ENCODE measurements around the gene WFIKKN2. TPM values are rescaled to one million over a fixed set of nuclear protein-coding genes. Genes with fewer than 3 reads are reported as not detected.
"Not testable (repeated sequence)": the region's sequence is repeated elsewhere in the genome, so short reads cannot be mapped to it uniquely, and the experiment has no call there.

WFIKKN2 gene
- total RNA-seq, 1 experiment from 2014 or later: not detected

GRCh38 chr17:50802609-50803571, 32.5 kb upstream of the WFIKKN2 start:
- Mint-ChIP-seq H3K4me3 (ENCODE audit: unreplicated experiment) (no peak overlapping the region), H3K9me3 (ENCODE audit: unreplicated experiment) (no peaks in the 10 kb centered on the region), H3K36me3 (ENCODE audit: insufficient read depth, unreplicated experiment) (no peaks in the 10 kb centered on the region), H3K4me1 (ENCODE audit: low read depth, unreplicated experiment) (peaks cover 16% of the 10 kb centered on the region), H3K27ac (ENCODE audit: unreplicated experiment) (no peak overlapping the region), H3K27me3 (ENCODE audit: insufficient read depth, unreplicated experiment) (no peaks in the 10 kb centered on the region)
- intact Hi-C loops (cut with micrococcal nuclease; ENCODE audit: unreplicated experiment): no loop called here
- H3K9me3 ChIP-seq: no peaks in the 10 kb centered on the region
- ChIA-PET CTCF (interaction anchor here (0.6 to 2.4 kb wide), 3 partner anchors 20 to 130 kb away, joined by 4 to 30 read pairs (median 9); no protein-coding TSS in a partner anchor), POLR2A (interaction anchor here (1.1 kb wide), 1 partner anchor 129 kb away, joined by 4 read pairs; no protein-coding TSS in a partner anchor)
- no peak for DNase-seq
- no peak overlapping the region for H3K4me3 ChIP-seq (ENCODE audit: low read depth, low read length)
- no peaks in the 10 kb centered on the region for H3K36me3 ChIP-seq (ENCODE audit: control insufficient read depth, insufficient read depth, low read length)
- H3K27me3 ChIP-seq (replicated peaks; ENCODE audit: control insufficient read depth, insufficient read depth, low read length): no peaks in the 10 kb centered on the region
- TF ChIP-seq CTCF (IDR thresholded peaks at IDR 0.05; ENCODE audit: insufficient read depth in 1 of 2, low read depth in 1 of 2, low read length in 1 of 2, severe bottlenecking in 1 of 2, unreplicated experiment in 1 of 2): no peak
- H3K4me1 ChIP-seq: peaks cover 10% of the 10 kb centered on the region; the same call in 1 of the 2 replicates
- BruUV-seq (replicated peaks): no TSS peak

- H3K4me3 ChIP-seq (ENCODE audit: low read depth, low read length): no peak overlapping the region
- peaks cover 16% of the 10 kb centered on the region for H3K4me1 Mint-ChIP-seq (ENCODE audit: low read depth, unreplicated experiment)
- no peaks in the 10 kb centered on the region for H3K9me3 ChIP-seq
- H3K4me3 Mint-ChIP-seq (ENCODE audit: unreplicated experiment): no peak overlapping the region
- CTCF ChIA-PET: interaction anchor here (0.6 to 2.4 kb wide), 2 partner anchors 20 to 63 kb away, joined by 3 to 30 read pairs; no protein-coding TSS in a partner anchor
- no peaks in the 10 kb centered on the region for H3K36me3 ChIP-seq (ENCODE audit: control insufficient read depth, insufficient read depth, low read length)
- no TSS peak for BruUV-seq (replicated peaks)
- peaks cover 10% of the 10 kb centered on the region; the same call in 1 of the 2 replicates for H3K4me1 ChIP-seq
- no peaks in the 10 kb centered on the region for H3K36me3 Mint-ChIP-seq (ENCODE audit: insufficient read depth, unreplicated experiment)
- H3K27me3 Mint-ChIP-seq (ENCODE audit: insufficient read depth, unreplicated experiment): no peaks in the 10 kb centered on the region
- intact Hi-C loops (cut with micrococcal nuclease; ENCODE audit: unreplicated experiment): no loop called here
- POLR2A ChIA-PET: interaction anchor here (1.1 kb wide), 1 partner anchor 128 kb away, joined by 4 read pairs; no protein-coding TSS in a partner anchor
- no peaks in the 10 kb centered on the region for H3K9me3 Mint-ChIP-seq (ENCODE audit: unreplicated experiment)
- no peaks in the 10 kb centered on the region for H3K27me3 ChIP-seq (replicated peaks; ENCODE audit: control insufficient read depth, insufficient read depth, low read length)
- H3K27ac Mint-ChIP-seq (ENCODE audit: unreplicated experiment): no peak overlapping the region
- TF ChIP-seq CTCF (IDR thresholded peaks at IDR 0.05; ENCODE audit: insufficient read depth in 1 of 2, low read depth in 1 of 2, low read length in 1 of 2, severe bottlenecking in 1 of 2, unreplicated experiment in 1 of 2): no peak
- DNase-seq: no peak
These were observed 31.7 kb upstream of the WFIKKN2 start for GRCh38 chr17:50803676-50804075.

GRCh38 chr17:50804749-50805475, 30.5 kb upstream of the WFIKKN2 start:
- H3K27me3 Mint-ChIP-seq (ENCODE audit: insufficient read depth, unreplicated experiment); H3K27me3 ChIP-seq (replicated peaks; ENCODE audit: control insufficient read depth, insufficient read depth, low read length); H3K9me3 ChIP-seq; intact Hi-C loops (cut with micrococcal nuclease; ENCODE audit: unreplicated experiment); POLR2A ChIA-PET; H3K9me3 Mint-ChIP-seq (ENCODE audit: unreplicated experiment); H3K4me3 ChIP-seq (ENCODE audit: low read depth, low read length); H3K4me1 Mint-ChIP-seq (ENCODE audit: low read depth, unreplicated experiment); H3K4me1 ChIP-seq; H3K36me3 Mint-ChIP-seq (ENCODE audit: insufficient read depth, unreplicated experiment); H3K27ac Mint-ChIP-seq (ENCODE audit: unreplicated experiment); H3K36me3 ChIP-seq (ENCODE audit: control insufficient read depth, insufficient read depth, low read length); H3K4me3 Mint-ChIP-seq (ENCODE audit: unreplicated experiment); DNase-seq; BruUV-seq (replicated peaks): not testable (repeated sequence)
- CTCF ChIA-PET: interaction anchor here (1.3 kb wide), 1 partner anchor 149 kb away, joined by 3 read pairs; no protein-coding TSS in a partner anchor
